GM21447 (cell line): Measurements from ENCODE around the gene UBE2A.

Experiments
- ATAC-seq: cut with Tn5 transposase; IDR thresholded peaks from one replicate; pipeline ENCODE4 v1.9.1; 2021; ENCODE audit not compliant: unreplicated experiment

Gene UBE2A

DNA sequence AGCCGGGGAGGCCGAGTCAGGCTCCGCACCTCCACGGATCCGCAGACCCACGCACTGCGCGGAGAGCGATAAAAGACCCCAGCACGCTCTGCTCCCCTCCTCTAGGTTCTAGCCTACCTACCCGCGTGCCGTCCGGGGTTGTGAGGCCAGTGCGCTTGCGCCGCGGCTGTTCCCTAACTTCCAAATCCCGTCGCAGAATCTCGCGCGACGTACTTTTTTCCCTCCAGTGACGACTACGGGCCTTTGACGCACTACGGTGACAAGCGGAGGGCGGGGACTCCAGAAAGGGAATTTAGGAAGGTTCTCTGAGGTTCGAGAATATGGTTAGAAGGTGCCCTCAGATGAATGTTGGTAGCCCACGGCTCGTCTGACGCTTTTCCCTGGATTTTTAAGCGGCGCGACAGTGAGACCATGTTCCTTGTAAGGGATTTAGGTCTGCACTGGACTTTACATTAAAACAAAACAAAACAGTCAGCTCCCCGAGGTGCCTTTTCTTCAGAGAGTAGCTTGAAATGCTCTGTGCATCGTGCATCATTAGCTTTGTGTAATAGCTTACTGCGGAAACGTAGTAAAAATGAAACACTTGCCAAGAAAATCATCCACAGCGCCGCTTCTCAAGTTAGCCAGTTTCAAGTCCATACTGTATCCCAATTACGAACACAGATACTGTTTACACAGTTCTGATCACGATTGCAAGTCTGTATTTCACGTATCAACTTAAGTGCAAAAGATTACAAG is 32.1 kb downstream of the UBE2A start, which contains the start of gene NKRF:
Gene NKRF, minus strand, starts transcription at position 145 of the 738 bp plus-strand sequence.
- ATAC-seq = peak; percentile 86

DNA sequence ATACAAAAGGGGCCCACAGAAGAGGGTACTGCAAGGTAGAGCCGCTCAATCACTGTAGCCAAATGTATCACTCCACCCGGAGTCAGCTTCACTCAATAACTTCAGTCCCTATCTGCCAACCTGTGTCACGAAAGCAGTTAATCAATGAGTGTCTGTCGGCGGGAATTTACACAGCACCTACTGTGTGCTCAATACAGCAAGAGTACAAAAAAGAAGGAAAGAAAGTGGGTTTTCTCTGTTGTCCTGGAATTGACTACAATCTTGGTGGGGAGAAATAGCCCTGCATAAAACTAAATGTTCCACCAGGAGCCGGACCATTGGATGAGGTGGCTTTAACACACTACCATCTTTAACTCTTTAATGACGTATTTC is 32.6 kb downstream of the UBE2A start:
- ATAC-seq = no peak

- no peak for ATAC-seq
Observed at GRCh38 chrX:119614776-119615175, 40.4 kb downstream of the UBE2A start.

DNA sequence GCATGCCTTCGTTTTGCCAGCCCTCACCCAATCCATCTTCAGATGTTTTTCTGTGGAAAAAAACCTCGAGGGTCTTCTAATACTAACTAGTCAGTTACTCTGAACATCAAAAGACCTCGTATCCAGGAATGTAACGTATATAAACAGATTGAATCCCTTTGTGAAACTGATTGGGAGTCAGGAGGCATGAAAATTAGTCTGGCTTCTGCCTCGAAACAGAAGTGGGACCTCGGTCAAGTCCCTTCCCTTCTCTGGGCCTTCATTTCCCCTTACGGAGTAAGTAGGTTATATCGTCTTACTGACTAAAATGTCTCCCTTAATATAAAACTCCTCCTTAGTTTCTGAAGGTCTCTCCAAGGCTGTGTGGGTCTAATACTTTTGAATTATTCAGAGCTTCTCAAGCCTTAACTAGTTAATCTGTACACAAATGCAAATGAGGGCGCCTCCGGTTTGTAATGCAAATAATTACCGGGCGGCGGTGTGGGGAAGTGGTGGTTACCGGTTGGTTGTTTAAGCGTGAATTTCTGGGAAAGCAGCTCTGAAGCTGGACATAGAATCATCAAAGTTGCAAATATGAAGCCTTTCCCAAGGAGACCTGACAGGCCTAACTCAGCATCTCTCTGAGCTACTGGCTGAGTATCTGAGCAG is 43.3 kb downstream of the UBE2A start:
- ATAC-seq = peak; percentile 58

DNA sequence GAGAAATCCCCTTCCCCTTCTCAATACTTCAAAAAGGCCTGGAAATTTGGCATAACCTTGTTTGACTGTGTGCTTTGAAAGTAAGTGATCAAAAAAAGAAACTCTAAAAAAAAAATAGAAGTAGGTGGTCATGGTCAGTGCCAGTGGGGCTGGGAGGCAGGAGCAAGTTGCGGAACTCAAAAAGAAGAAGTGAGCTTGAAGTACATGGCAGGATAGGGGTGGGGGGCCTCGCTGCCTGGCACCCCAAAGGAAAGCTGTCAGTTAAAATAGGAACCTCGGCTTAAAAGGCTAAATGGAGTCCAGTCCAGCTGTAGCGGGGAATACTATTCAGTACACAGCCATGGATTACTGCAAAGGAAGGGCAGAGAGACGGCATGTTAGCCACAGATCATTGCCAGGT is 44.1 kb downstream of the UBE2A start:
- peak; percentile 34 for ATAC-seq

DNA sequence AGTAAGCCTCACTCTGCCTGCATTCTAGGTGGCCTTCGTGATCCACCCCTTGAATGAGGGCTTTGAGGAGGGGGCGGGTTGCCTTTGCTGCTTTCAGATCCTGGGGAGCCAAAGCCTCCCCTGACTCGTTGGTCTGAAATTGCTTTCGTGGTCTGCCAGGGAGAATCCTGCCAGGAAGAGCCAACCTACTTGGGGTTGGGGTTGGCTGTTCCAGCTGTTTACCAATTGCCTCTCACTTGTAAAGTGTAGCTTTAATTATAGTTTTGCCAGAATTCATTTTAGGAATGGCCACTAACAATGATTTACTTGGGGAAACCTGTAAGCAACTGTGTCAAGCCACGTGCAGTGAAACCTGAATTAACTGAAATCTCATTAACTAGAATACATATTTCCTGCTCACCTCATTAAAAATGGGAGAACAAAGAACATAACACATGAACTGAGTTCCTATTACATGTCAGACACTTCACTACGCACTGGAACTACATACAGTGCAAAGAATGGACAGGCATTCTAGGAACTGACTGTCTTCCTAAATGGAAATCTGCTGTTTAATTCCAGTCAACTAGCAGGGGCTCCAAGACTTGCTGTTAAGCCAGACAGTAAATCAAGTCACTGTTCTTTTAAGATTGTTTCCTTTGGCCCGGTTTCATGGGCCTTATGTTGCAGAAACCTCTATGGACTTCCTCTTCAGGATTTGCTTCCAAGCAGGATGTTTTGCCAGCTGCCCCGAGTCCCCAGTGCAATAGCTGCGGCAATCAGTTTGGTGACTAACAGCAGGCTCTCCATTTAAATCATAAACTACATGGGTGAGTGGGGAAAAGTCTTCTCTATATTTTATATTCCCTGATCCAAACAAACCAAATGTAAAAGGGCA is 48.2 kb downstream of the UBE2A start:
- no peak for ATAC-seq

DNA sequence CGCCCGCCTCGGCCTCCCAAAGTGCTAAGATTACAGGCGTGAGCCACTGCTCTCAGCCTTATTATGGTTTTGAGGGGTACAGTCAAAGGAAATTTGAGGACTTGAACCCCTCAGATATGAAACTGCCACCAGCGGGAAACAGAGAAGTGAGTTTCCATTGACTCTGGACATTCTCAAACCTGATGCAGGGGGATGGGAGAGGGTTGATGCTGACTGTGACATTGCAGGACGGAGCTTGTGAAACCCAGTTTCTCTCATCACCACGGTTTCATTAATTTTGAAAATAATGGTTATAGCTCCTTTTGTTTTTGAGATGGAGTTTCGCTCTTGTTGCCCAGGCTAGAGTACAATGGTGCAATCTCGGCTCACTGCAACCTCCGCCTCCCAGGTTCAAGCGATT is 50.1 kb downstream of the UBE2A start:
- no peak for ATAC-seq

DNA sequence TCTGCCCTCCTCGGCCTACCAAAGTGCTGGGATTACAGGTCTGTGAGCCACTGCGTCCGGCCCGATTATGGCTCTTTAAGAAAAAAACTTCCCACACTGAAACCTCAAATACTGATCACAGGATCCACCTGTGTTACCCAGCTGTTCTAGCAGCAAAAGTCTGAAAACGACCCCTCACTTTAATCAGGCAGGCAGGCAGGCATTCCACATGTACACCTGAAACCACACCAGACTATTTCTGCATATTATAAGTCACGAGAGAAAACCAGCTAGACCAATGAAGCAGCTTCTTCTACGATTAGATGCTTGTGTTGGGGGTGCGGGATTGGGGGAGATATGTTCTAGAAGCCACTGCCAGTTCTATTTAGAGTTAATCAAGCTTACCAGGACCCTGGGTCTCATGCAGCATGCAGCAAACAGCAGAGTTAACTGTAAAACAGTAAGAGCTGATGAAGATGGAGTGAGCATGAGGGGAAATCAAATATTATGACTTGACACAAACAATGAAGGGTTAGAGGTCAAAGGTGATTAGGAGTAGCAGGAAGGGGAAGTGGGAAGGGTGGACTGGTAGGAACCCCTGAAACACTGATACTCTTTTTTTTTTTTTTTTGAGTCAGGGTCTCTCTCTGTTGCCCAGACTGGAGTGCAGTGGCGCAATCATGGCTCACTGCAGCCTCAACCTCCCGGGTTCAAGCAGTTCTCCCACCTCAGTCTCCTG is 50.7 kb downstream of the UBE2A start:
- ATAC-seq = no peak

DNA sequence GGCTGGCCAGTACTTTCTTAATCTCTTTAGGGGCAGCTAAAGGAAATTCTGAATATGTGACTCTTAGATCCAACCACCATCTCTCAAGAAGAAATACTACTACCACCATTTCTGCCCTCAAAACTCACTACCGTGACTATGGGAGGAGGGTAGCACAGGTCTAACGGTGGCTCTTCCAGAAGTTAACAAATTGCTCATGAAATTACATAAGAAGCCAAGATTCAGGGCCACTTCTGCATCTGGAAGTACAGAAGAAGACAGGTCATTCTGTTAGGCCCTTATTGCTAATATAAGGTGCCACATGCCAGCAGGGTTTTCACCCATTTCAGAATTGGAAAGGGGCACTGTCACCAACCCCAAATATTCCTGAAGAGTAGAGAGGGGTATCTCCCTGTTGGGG is 51.5 kb downstream of the UBE2A start:
- no peak for ATAC-seq
